AG04449 (cell line): Measurements from ENCODE around the gene RPS6KA5.
A peak's percentile ranks its signal among the peaks of the same experiment; 100 is the strongest.

Experiments used
- CTCF ChIA-PET: fragments of 350-600 bp; formaldehyde crosslinking; extraction: SDS; loops from one replicate; lab custom pipeline; 2021; ENCODE audit warnings: antibody characterized with exemption; lab: Yijun Ruan, JAX
- POLR2A ChIA-PET: fragments of 400-600, 350-600 bp; formaldehyde crosslinking; extraction: SDS; loops from one replicate; lab custom pipeline; 2020; ENCODE audit warnings: antibody characterized with exemption, inconsistent platforms; lab: Yijun Ruan, JAX
- DNase-seq: peaks from one replicate; pipeline ENCODE4 v3.0.0-alpha.2; 2010; ENCODE audit warnings: low read depth, low spot score
- H3K4me3 ChIP-seq: 2 replicates; pipeline ENCODE4 v1.5.1; 2011; ENCODE audit warnings: low read depth, mild to moderate bottlenecking, control low read depth, low read length
- TF ChIP-seq, protein P1 (sequence below): IDR thresholded peaks from one replicate; pipeline ENCODE4 v1.5.1; 2011; ENCODE audit warnings: mild to moderate bottlenecking, moderate library complexity, low read length, control low read depth, inconsistent platforms; ENCODE audit not compliant: insufficient read depth; ENCODE audit errors: missing control alignments

The RPS6KA5 gene

DNA sequence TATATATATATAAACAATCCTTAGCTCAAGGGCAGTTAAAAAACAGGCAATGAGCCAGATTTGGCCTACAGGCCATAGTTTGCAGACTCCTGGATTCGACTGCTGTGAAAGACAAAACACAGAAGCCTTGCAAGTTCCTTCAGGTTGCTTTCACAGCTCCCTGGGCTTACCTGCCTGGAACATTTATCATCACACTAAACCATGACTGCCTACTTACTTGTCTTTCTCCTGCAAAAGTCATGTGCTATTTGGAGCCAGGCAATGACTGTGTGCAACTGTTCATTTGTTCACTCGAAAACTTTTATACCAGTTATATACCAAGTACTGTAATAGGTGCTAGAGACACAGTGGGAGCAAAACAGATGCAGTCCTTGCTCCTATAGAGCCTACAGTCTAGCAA is 2.2 kb upstream of the RPS6KA5 start:
- no peak for DNase-seq
- TF ChIP-seq, protein P1, sequence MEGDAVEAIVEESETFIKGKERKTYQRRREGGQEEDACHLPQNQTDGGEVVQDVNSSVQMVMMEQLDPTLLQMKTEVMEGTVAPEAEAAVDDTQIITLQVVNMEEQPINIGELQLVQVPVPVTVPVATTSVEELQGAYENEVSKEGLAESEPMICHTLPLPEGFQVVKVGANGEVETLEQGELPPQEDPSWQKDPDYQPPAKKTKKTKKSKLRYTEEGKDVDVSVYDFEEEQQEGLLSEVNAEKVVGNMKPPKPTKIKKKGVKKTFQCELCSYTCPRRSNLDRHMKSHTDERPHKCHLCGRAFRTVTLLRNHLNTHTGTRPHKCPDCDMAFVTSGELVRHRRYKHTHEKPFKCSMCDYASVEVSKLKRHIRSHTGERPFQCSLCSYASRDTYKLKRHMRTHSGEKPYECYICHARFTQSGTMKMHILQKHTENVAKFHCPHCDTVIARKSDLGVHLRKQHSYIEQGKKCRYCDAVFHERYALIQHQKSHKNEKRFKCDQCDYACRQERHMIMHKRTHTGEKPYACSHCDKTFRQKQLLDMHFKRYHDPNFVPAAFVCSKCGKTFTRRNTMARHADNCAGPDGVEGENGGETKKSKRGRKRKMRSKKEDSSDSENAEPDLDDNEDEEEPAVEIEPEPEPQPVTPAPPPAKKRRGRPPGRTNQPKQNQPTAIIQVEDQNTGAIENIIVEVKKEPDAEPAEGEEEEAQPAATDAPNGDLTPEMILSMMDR, result no peak
- ChIA-PET CTCF (interaction anchor here (1.3 kb wide), 1 partner anchor 115 kb away, joined by 4 read pairs; no protein-coding TSS in a partner anchor), POLR2A (interaction anchor here (0.7 kb wide), 1 partner anchor 59 kb away, joined by 4 read pairs; no protein-coding TSS in a partner anchor)
- no peak overlapping the region for H3K4me3 ChIP-seq

DNA sequence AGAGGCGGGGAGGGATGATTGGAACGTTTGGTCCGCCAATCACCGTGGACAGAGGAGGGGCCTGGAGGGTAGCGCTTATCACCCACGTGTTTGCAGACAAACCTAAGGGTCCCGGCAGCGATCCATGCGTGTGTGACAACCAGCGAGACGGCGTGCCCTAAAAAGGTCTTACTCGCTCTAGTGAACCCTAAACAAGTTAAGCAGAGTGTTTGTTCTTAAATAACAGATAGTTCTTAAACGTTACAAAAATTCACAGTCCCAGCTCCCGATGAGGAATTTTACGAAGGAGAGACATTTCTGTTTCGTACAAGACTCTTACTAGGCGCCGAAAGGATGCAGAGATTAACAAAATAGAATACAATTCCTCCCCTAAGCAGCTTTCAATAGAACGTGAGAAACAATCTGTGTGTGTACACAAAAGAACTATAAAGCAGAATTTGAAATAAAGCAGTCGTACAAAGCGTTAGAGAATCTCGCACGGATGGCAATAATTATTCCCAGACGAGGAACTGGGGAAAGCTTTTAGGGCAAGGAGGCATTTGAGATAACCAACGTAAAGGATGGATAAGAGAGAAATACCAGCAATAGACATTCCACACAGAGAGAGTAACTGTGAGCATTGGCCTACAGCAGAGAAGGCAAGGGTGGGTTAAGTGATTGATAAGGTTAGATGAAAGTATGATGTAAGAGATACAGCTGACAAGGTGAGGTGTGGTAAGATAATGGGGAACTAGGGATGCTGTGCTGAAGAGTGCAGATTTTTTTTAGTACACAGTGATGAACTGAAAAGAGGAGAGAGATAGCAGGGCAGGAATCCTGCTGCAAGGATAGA is 831 bp upstream of the RPS6KA5 start:
- POLR2A ChIA-PET, result no interaction called here
- no peak for DNase-seq
- H3K4me3 ChIP-seq, result peak overlapping the region; percentile 57
- TF ChIP-seq, protein P1, result no peak
- CTCF ChIA-PET, result interaction anchor here (0.7 to 1.9 kb wide), 5 partner anchors 52 to 112 kb away, joined by 3 to 7 read pairs (median 3); partner anchors contain the start of gene DGLUCY

DNA sequence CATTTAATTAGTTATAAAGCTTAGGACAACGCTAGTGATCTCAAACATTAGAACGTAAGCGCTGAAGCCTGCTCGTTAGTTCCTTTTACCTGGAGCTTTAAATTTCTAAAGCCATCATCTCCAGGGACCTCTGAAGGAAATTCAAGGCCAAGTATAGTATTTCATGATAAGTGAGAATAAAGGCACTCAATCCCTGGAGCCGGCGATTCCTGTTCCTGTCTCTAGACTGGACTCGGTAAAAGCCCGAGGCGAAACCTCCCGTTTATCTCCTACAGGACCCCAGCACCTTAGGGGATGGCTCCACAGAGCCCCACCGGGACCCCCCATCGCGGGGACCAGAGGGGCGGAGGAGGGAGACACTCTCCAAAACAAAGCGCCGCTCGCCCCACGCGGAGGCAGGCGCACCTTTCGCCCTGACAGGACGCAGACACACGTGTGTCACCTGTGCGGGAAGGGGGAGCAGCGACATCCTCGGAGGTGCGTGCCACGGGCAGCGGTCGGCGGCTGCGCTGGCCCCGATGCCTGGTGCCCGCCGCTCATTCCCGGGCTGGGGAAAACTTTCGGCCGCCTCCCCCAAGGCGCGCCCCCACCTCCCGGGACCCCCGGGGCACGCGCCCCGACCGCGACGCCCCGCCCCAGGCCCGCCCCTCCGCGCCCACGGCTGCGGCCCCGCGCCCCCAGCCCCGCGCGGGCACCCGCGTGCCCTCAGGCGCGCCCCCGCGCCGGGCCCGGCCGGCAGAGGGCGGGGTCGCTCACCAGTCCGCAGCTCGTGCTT is 678 bp downstream of the RPS6KA5 start:
- CTCF ChIA-PET, result interaction anchor here (0.8 to 1.8 kb wide), 4 partner anchors 98 to 118 kb away, joined by 3 to 10 read pairs (median 5); no protein-coding TSS in a partner anchor
- POLR2A ChIA-PET, result no interaction called here
- TF ChIP-seq, protein P1, result peak; percentile 21
- DNase-seq, result no peak
- H3K4me3 ChIP-seq, result peak overlapping the region; percentile 86

DNA sequence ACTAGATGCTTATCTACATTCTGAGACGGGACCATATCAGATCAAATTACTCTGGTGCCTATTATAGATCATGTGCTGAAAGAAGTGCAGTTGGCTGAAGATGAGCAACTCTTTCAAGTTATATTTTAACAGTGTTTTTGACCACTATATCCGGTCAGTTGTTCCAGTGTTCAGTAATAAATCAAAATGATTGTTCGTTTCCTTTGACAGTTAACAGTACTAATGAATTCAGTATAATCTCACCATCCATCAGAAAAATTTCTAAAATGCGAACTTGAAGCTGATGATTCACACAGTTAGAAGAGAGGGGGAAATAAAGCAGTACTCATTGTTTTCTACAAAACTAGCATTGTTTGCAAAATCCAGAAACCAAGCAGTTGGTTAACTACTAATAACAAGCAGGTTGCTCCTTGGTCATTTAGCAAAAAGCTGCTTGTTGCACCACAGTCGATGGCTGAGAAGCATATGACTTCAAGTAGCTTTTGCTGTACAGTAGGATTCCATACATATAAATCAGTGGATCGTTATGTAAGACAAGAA is 2.3 kb downstream of the RPS6KA5 start:
- ChIA-PET POLR2A (no interaction called here), CTCF (interaction anchor here (1.8 kb wide), 1 partner anchor 116 kb away, joined by 10 read pairs; no protein-coding TSS in a partner anchor)
- TF ChIP-seq, protein P1, result no peak
- no peak for DNase-seq
- H3K4me3 ChIP-seq, result no peak overlapping the region

DNA sequence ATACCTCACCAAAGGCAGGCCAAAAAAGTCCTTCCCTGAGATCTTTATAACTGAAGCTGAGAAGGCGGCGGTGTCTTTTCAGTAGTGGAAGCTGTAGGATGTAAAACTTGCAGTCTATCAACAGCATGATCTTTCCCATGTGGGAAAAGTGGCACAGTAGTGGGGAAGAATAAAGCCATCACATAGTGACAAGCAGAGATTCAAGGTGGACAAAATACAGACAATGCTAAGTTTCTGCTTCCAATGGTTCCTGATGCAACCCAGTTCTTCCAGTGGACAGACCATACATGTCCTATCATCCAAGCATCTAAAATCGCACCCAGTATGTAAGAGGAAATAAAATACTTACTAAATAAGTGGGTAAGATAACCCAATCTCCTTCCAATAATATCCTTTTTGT is 4.1 kb downstream of the RPS6KA5 start:
- ChIA-PET POLR2A (no interaction called here), CTCF (no interaction called here)
- H3K4me3 ChIP-seq, result no peak overlapping the region
- TF ChIP-seq, protein P1, result no peak
- no peak for DNase-seq
